GM23248 (cell line): Measurements from ENCODE around the gene OR2T29.

Source experiments
- EZH2 ChIP-seq: fragments of 200-600 bp; sonication (generic); IDR thresholded peaks from 2 replicates; pipeline ENCODE4 v1.6.1; 2018; ENCODE audit warnings: antibody characterized with exemption, mild to moderate bottlenecking; ENCODE audit not compliant: insufficient read depth, poor library complexity, severe bottlenecking
- EZH2phosphoT487 ChIP-seq: fragments of 200-600 bp; sonication (generic); IDR thresholded peaks from 2 replicates; pipeline ENCODE4 v1.6.1; 2018; ENCODE audit warnings: antibody characterized with exemption, moderate library complexity, mild to moderate bottlenecking, low read depth; ENCODE audit not compliant: insufficient read depth

GRCh38 chr1:248592655-248593054 is 30.1 kb upstream of the OR2T29 start:
- no peak for TF ChIP-seq EZH2
- TF ChIP-seq EZH2phosphoT487, result no peak
